Measurements from ENCODE around the gene THSD7B. TPM values are rescaled to one million over a fixed set of nuclear protein-coding genes. Genes with fewer than 3 reads are reported as not detected.

THSD7B gene
- total RNA-seq, 4 donors from 2014 or later: under 0.01 to 0.29 (median 0.03) TPM

GRCh38 chr2:137291836-137292570 lies 526.7 kb downstream of the THSD7B start:
- Histone ChIP-seq H3K36me3 (no peaks in the 10 kb centered on the region), H3K27me3 (no peaks in the 10 kb centered on the region), H3K27ac (replicated peaks in 1 of 4) (no peak overlapping the region), H3K4me1 (no peaks in the 10 kb centered on the region), H3K4me3 (no peak overlapping the region), H3K9me3 (no peaks in the 10 kb centered on the region)
- intact Hi-C loops (cut with DNase I): no loop called here
- DNase-seq (ENCODE audit: extremely low spot score): no peak
- TF ChIP-seq POLR2AphosphoS5 (IDR thresholded peaks at IDR 0.05) (no peak), POLR2A (IDR thresholded peaks at IDR 0.05; ENCODE audit: low read depth) (no peak), CTCF (IDR thresholded peaks at IDR 0.05) (no peak), EP300 (IDR thresholded peaks at IDR 0.05) (no peak)

- WGBS: 89% methylated on average over 3 of the region's 3 CpGs
- TF ChIP-seq EP300 (IDR thresholded peaks at IDR 0.05) (no peak), CTCF (IDR thresholded peaks at IDR 0.05) (no peak), POLR2A (IDR thresholded peaks at IDR 0.05; ENCODE audit: low read depth) (no peak), POLR2AphosphoS5 (IDR thresholded peaks at IDR 0.05) (no peak)
- no peak for DNase-seq (ENCODE audit: extremely low spot score)
- Histone ChIP-seq H3K4me3 (no peak overlapping the region), H3K4me1 (no peaks in the 10 kb centered on the region), H3K27me3 (no peaks in the 10 kb centered on the region), H3K27ac (replicated peaks in 1 of 4) (no peak overlapping the region), H3K9me3 (no peaks in the 10 kb centered on the region), H3K36me3 (no peaks in the 10 kb centered on the region)
- intact Hi-C loops (cut with DNase I): no loop called here
These were observed 533.0 kb downstream of the THSD7B start for GRCh38 chr2:137298377-137298776.

- Histone ChIP-seq H3K36me3 (no peaks in the 10 kb centered on the region), H3K27me3 (no peaks in the 10 kb centered on the region), H3K9me3 (no peaks in the 10 kb centered on the region), H3K27ac (replicated peaks in 1 of 4) (no peak overlapping the region), H3K4me1 (no peaks in the 10 kb centered on the region), H3K4me3 (no peak overlapping the region)
- no peak for TF ChIP-seq EP300 (IDR thresholded peaks at IDR 0.05)
- TF ChIP-seq POLR2AphosphoS5 (IDR thresholded peaks at IDR 0.05): no peak
- no peak for TF ChIP-seq CTCF (IDR thresholded peaks at IDR 0.05)
- no peak for TF ChIP-seq POLR2A (IDR thresholded peaks at IDR 0.05; ENCODE audit: low read depth)
- WGBS: 52% methylated on average over 2 of the region's 2 CpGs
- DNase-seq (ENCODE audit: extremely low spot score): no peak
- intact Hi-C loops (cut with DNase I): no loop called here
These were observed 535.6 kb downstream of the THSD7B start for GRCh38 chr2:137300987-137301386.

GRCh38 chr2:137302957-137303356 lies 537.6 kb downstream of the THSD7B start:
- Histone ChIP-seq H3K27ac (replicated peaks in 1 of 4) (no peak overlapping the region), H3K4me1 (no peaks in the 10 kb centered on the region), H3K27me3 (no peaks in the 10 kb centered on the region), H3K9me3 (no peaks in the 10 kb centered on the region), H3K4me3 (no peak overlapping the region), H3K36me3 (no peaks in the 10 kb centered on the region)
- no peak for DNase-seq (ENCODE audit: extremely low spot score)
- intact Hi-C loops (cut with DNase I): no loop called here
- no peak for TF ChIP-seq EP300 (IDR thresholded peaks at IDR 0.05)
- no peak for TF ChIP-seq POLR2A (IDR thresholded peaks at IDR 0.05; ENCODE audit: low read depth)
- no peak for TF ChIP-seq POLR2AphosphoS5 (IDR thresholded peaks at IDR 0.05)
- TF ChIP-seq CTCF (IDR thresholded peaks at IDR 0.05): no peak
- 76% methylated on average over 3 of the region's 3 CpGs for WGBS

GRCh38 chr2:137316075-137316474 lies 550.7 kb downstream of the THSD7B start:
- no peaks in the 10 kb centered on the region for H3K4me1 ChIP-seq
- H3K27ac ChIP-seq (replicated peaks in 1 of 4): no peak overlapping the region
- DNase-seq (ENCODE audit: extremely low spot score): no peak
- H3K36me3 ChIP-seq: no peaks in the 10 kb centered on the region
- WGBS: 92% methylated on average over 4 of the region's 4 CpGs
- no peaks in the 10 kb centered on the region for H3K27me3 ChIP-seq
- intact Hi-C loops (cut with DNase I): no loop called here
- no peak overlapping the region for H3K4me3 ChIP-seq
- H3K9me3 ChIP-seq: peaks cover 0 to 6% (median 0%) of the 10 kb centered on the region in 4 donors
- TF ChIP-seq POLR2AphosphoS5 (IDR thresholded peaks at IDR 0.05) (no peak), POLR2A (IDR thresholded peaks at IDR 0.05; ENCODE audit: low read depth) (no peak), CTCF (IDR thresholded peaks at IDR 0.05) (no peak), EP300 (IDR thresholded peaks at IDR 0.05) (no peak)

Data from esophagus muscularis mucosa (tissue), 4 donors.